GM12864 (cell line): ENCODE measurements around the gene SMDT1.

ENCODE experiments used
- DNase-seq: peaks from one replicate; pipeline ENCODE4 v3.0.0-alpha.2; 2011; ENCODE audit warnings: low read depth
- H3K4me3 ChIP-seq: 2 replicates; pipeline ENCODE4 v1.5.1; 2011; ENCODE audit warnings: mild to moderate bottlenecking, low read depth, low read length, control low read depth
- CTCF ChIP-seq: IDR thresholded peaks from 2 replicates; pipeline ENCODE4 v1.5.1; 2011; ENCODE audit warnings: low read depth, mild to moderate bottlenecking, moderate library complexity, low read length, control low read depth, inconsistent platforms; ENCODE audit errors: missing control alignments

SMDT1 gene

GRCh38 chr22:42052765-42053164 lies 26.7 kb upstream of the SMDT1 start:
- DNase-seq, result no peak
- TF ChIP-seq CTCF, result no peak
- no peak overlapping the region for H3K4me3 ChIP-seq

- no peak for DNase-seq
- TF ChIP-seq CTCF, result no peak
- H3K4me3 ChIP-seq, result no peak overlapping the region
Observed at GRCh38 chr22:42056757-42057511, 22.6 kb upstream of the SMDT1 start.

- no peak overlapping the region for H3K4me3 ChIP-seq
- DNase-seq, result no peak
- no peak for TF ChIP-seq CTCF
Observed at GRCh38 chr22:42060489-42060888, 19.0 kb upstream of the SMDT1 start.

GRCh38 chr22:42061041-42061440 lies 18.5 kb upstream of the SMDT1 start:
- TF ChIP-seq CTCF, result no peak
- no peak for DNase-seq
- H3K4me3 ChIP-seq, result no peak overlapping the region

- no peak for TF ChIP-seq CTCF
- DNase-seq, result no peak
- no peak overlapping the region for H3K4me3 ChIP-seq
Observed at GRCh38 chr22:42062506-42063170, 16.9 kb upstream of the SMDT1 start.

GRCh38 chr22:42064629-42065028 lies 14.9 kb upstream of the SMDT1 start:
- no peak for TF ChIP-seq CTCF
- DNase-seq, result no peak
- no peak overlapping the region for H3K4me3 ChIP-seq

- DNase-seq, result no peak
- no peak overlapping the region for H3K4me3 ChIP-seq
- TF ChIP-seq CTCF, result no peak
Observed at GRCh38 chr22:42065438-42066125, 13.9 kb upstream of the SMDT1 start.
